Adipocyte (in vitro differentiated cells): Measurements from ENCODE around the gene WRAP73.
A peak's percentile ranks its signal among the peaks of the same experiment; 100 is the strongest.

Source experiments
- DNase-seq: peaks from one replicate; pipeline ENCODE4 v3.0.0-alpha.2; 2015; ENCODE audit warnings: low read depth
- H3K27me3 ChIP-seq: replicated peaks from 2 replicates; pipeline ENCODE4 v1.7.0; 2013; ENCODE audit warnings: mild to moderate bottlenecking, low read length, moderate library complexity; ENCODE audit not compliant: control insufficient read depth, insufficient read depth
- H3K36me3 ChIP-seq: 2 replicates; pipeline ENCODE4 v1.7.0; 2013; ENCODE audit warnings: low read length, mild to moderate bottlenecking, moderate library complexity; ENCODE audit not compliant: control insufficient read depth, insufficient read depth, severe bottlenecking
- H3K4me1 ChIP-seq: 2 replicates; pipeline ENCODE4 v1.7.0; 2013; ENCODE audit warnings: mild to moderate bottlenecking, low read length, moderate library complexity; ENCODE audit not compliant: control insufficient read depth, insufficient read depth
- H3K4me3 ChIP-seq: 2 replicates; pipeline ENCODE4 v1.7.0; 2013; ENCODE audit warnings: mild to moderate bottlenecking, low read length, moderate library complexity
- H3K9ac ChIP-seq: 2 replicates; pipeline ENCODE4 v1.7.0; 2013; ENCODE audit warnings: mild to moderate bottlenecking, low read length, moderate library complexity
- H3K9me3 ChIP-seq: 2 replicates; pipeline ENCODE4 v1.7.0; 2013; ENCODE audit warnings: mild to moderate bottlenecking, low read length, moderate library complexity; ENCODE audit not compliant: control insufficient read depth

Gene WRAP73

DNA sequence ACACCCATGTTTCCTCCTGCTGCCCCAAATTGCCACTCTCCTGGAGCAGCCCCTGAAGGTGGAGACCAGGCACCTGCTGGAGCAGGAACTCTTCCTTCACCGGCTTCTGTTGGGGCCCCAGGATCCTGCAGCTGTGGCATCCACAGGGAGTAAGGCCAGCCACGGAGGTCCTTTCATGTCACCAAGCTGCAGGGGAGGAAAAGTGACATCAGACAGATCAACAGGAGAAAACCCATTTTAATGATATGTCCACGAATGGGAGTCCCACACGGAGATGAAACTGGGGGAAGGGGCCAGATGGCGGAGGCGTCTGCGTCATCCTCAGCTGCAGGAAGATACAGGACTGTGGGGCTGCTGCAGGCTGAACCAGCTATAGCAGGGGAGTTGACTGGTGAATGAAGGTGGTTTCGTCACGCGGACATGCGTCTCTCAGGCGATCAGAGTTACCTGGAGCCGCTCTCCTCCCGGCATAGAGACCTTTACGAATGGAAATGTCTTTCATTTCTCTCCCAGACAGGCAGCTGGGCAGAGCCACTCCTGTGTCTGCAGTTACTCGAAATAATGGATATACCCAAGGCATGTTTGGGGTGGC lies 12.3 kb upstream of the WRAP73 start:
- no peak overlapping the region for H3K9ac ChIP-seq
- H3K9me3 ChIP-seq: no peaks in the 10 kb centered on the region
- no peaks in the 10 kb centered on the region for H3K4me1 ChIP-seq
- no peaks in the 10 kb centered on the region for H3K36me3 ChIP-seq
- DNase-seq: no peak
- peaks cover 51% of the 10 kb centered on the region for H3K27me3 ChIP-seq
- no peak overlapping the region for H3K4me3 ChIP-seq

GRCh38 chr1:3661631-3662030 lies 11.7 kb upstream of the WRAP73 start:
- H3K9me3 ChIP-seq: no peaks in the 10 kb centered on the region
- no peak for DNase-seq
- H3K36me3 ChIP-seq: no peaks in the 10 kb centered on the region
- no peak overlapping the region for H3K9ac ChIP-seq
- H3K27me3 ChIP-seq: peaks cover 52% of the 10 kb centered on the region
- no peaks in the 10 kb centered on the region for H3K4me1 ChIP-seq
- no peak overlapping the region for H3K4me3 ChIP-seq

- H3K9ac ChIP-seq: no peak overlapping the region
- peak; percentile 14 for DNase-seq
- peaks cover 56% of the 10 kb centered on the region for H3K27me3 ChIP-seq
- H3K9me3 ChIP-seq: no peaks in the 10 kb centered on the region
- H3K36me3 ChIP-seq: no peaks in the 10 kb centered on the region
- no peak overlapping the region for H3K4me3 ChIP-seq
- H3K4me1 ChIP-seq: no peaks in the 10 kb centered on the region
Measured at GRCh38 chr1:3660704-3661103, 10.8 kb upstream of the WRAP73 start.

DNA sequence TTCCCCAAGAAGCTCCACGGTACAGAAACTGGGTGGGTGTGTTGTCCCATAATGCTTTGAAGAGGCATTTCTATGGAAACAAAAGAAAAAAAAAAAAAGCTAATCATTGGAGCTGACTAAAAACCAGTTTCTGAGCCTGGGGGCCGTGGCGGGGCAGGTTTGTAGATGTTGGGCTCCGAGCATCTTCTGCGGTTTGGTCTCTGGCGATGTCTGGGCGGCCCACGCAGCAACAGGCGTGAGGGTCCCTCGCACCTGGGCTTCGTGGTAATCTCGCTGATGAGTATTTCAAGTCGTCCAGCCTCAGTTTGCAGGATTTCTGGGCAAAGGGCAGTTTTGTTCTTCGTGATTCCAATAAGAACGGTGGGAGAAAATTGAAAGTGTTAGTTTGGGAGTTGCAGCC lies 9.2 kb upstream of the WRAP73 start:
- peaks cover 62% of the 10 kb centered on the region for H3K27me3 ChIP-seq
- H3K4me1 ChIP-seq: no peaks in the 10 kb centered on the region
- H3K4me3 ChIP-seq: no peak overlapping the region
- DNase-seq: no peak
- H3K9ac ChIP-seq: no peak overlapping the region
- no peaks in the 10 kb centered on the region for H3K36me3 ChIP-seq
- no peaks in the 10 kb centered on the region for H3K9me3 ChIP-seq

- no peaks in the 10 kb centered on the region for H3K36me3 ChIP-seq
- H3K4me3 ChIP-seq: no peak overlapping the region
- no peaks in the 10 kb centered on the region for H3K9me3 ChIP-seq
- H3K4me1 ChIP-seq: no peaks in the 10 kb centered on the region
- no peak overlapping the region for H3K9ac ChIP-seq
- peaks cover 66% of the 10 kb centered on the region for H3K27me3 ChIP-seq
- no peak for DNase-seq
Measured at GRCh38 chr1:3658231-3658615, 8.3 kb upstream of the WRAP73 start.

DNA sequence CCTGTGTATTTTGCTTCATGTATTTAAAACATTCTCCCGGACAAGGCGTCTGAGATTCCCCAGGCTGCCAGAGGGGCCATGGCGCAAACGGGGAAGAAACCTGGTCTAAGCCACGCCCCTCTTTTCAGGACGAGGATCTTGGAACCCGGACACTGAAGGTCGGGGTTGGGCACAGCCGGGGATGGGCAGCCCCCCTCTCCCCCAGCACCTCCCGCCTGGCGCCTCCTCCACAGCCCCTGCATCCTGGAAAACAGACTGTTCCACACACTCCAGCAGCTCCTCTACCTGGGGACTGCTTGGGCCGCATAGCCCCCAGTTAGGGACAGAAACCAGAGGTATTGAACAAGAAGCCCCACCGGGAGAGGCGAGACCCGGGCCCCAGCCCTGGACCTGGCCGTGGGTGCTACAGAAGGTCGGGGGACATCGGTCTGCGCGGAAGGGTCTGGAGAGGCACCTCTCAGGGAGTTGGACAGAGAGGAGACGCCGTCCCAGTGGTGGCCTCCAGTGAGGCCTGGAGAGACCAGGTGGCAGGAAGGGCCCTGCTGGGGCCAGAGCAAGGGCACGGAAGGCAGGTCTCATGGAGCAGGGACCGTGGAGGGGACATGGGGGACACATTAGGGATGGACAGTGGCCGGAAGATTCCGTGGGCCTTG lies 7.8 kb upstream of the WRAP73 start:
- Histone ChIP-seq H3K4me3 (no peak overlapping the region), H3K36me3 (no peaks in the 10 kb centered on the region), H3K9me3 (no peaks in the 10 kb centered on the region), H3K4me1 (no peaks in the 10 kb centered on the region), H3K9ac (no peak overlapping the region), H3K27me3 (peaks cover 64% of the 10 kb centered on the region)
- DNase-seq: no peak

- H3K9ac ChIP-seq: no peak overlapping the region
- no peaks in the 10 kb centered on the region for H3K9me3 ChIP-seq
- H3K4me3 ChIP-seq: no peak overlapping the region
- DNase-seq: no peak
- no peaks in the 10 kb centered on the region for H3K4me1 ChIP-seq
- H3K36me3 ChIP-seq: no peaks in the 10 kb centered on the region
- H3K27me3 ChIP-seq: peaks cover 59% of the 10 kb centered on the region
Measured at GRCh38 chr1:3657096-3657475, 7.2 kb upstream of the WRAP73 start.

GRCh38 chr1:3656450-3657095 lies 6.7 kb upstream of the WRAP73 start:
- H3K4me3 ChIP-seq: no peak overlapping the region
- DNase-seq: no peak
- no peak overlapping the region for H3K9ac ChIP-seq
- peaks cover 57% of the 10 kb centered on the region for H3K27me3 ChIP-seq
- H3K36me3 ChIP-seq: no peaks in the 10 kb centered on the region
- no peaks in the 10 kb centered on the region for H3K4me1 ChIP-seq
- H3K9me3 ChIP-seq: no peaks in the 10 kb centered on the region

DNA sequence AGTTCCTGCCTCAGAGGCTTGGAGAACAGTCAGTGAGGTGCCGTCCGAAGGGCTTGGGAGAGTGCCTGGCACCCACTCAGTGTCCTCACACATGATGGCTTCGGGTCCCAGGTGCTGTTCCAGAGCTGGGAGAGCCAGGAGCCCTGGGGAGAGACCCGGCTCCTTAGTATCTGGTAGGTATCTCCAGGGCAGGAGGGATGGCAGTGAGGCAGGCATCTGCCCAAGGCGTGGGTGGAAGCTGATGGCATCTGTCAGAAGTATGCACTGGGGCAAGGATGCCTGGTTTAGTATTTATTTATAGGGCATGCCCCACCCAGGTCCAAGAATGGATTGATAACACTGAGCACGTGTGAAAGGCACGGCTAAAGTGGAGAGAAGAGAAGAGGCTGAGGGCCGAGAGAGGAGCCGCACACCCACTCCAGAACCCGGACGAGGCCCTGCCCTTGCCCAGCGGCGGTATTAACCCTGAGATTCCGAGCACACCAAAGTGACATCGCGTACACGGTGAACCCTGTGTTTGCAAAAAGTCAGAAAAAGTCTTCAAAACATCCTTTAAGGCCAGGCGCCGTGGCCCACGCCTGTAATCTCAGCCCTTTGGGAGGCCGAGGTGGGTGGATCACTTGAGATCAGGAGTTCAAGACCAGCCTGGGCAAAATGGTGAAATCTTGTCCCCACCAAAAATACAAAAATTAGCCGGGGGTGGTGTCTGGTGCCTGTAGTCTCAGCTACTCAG lies 4.8 kb upstream of the WRAP73 start:
- Histone ChIP-seq H3K9ac (no peak overlapping the region), H3K4me3 (no peak overlapping the region), H3K27me3 (peaks cover 62% of the 10 kb centered on the region), H3K4me1 (no peaks in the 10 kb centered on the region), H3K9me3 (no peaks in the 10 kb centered on the region), H3K36me3 (no peaks in the 10 kb centered on the region)
- no peak for DNase-seq

- Histone ChIP-seq H3K4me1 (peaks cover 5% of the 10 kb centered on the region), H3K9me3 (no peaks in the 10 kb centered on the region), H3K9ac (no peak overlapping the region), H3K4me3 (no peak overlapping the region), H3K36me3 (no peaks in the 10 kb centered on the region), H3K27me3 (peaks cover 56% of the 10 kb centered on the region)
- DNase-seq: no peak
Measured at GRCh38 chr1:3653286-3653618, 3.3 kb upstream of the WRAP73 start.

DNA sequence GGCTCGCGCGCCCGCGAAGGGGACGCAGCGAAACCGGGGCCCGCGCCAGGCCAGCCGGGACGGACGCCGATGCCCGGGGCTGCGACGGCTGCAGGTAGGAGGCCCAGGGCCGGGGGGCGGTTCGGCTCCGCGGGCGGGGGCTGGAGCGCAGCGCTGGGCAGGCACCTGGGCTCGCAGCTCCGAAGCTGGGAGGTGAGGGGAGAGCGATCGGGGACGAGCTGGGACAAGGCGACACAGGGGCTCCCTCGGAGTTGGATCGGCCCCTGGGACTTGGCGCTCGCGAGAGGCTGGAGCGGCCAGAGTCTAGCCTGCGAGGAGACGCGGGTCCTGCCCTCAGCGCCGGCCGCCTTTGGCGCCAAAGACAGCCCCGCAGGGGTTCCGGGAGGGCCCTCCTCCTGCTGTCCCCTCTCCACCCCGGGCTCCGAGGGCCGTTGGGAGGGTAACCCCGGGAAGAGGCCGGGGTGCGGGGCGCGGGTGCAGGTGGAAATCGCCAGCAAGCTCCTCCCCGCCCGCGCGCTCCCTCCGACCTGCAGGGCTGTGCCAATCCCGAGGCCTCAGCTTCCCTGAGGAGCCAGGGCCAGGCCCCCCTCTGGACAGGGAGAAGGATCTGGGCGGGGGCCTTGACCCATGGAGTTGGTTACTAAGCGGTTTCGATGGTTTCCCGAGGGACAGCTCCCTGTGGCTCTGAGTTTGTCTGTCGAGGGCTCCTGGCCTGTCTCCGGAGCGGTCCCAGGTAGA lies 2.8 kb upstream of the WRAP73 start:
- Histone ChIP-seq H3K9ac (no peak overlapping the region), H3K36me3 (peaks cover under 1% of the 10 kb centered on the region), H3K4me1 (peaks cover 5% of the 10 kb centered on the region), H3K27me3 (peaks cover 50% of the 10 kb centered on the region), H3K9me3 (no peaks in the 10 kb centered on the region), H3K4me3 (no peak overlapping the region)
- DNase-seq: no peak
